Activated gamma-delta T cell (primary cell): ENCODE data around the gene ADAMTS7.
"Not testable (repeated sequence)": the region's sequence is repeated elsewhere in the genome, so short reads cannot be mapped to it uniquely, and the experiment has no call there.

ENCODE experiments used
- DNase-seq: peaks from one replicate; lab custom pipeline; 2025; lab: John Stamatoyannopoulos, UW

Gene ADAMTS7

GRCh38 chr15:78766041-78766440, 45.2 kb downstream of the ADAMTS7 start:
- DNase-seq: no peak

GRCh38 chr15:78765154-78765860, 46.0 kb downstream of the ADAMTS7 start:
- not testable (repeated sequence) for DNase-seq

GRCh38 chr15:78764340-78765153, 46.7 kb downstream of the ADAMTS7 start:
- not testable (repeated sequence) for DNase-seq

GRCh38 chr15:78763796-78764241, 47.4 kb downstream of the ADAMTS7 start:
- DNase-seq: no peak

GRCh38 chr15:78762985-78763795, 48.1 kb downstream of the ADAMTS7 start:
- DNase-seq: no peak

GRCh38 chr15:78762386-78762961, 48.8 kb downstream of the ADAMTS7 start:
- not testable (repeated sequence) for DNase-seq

- DNase-seq: no peak
Measured at GRCh38 chr15:78761891-78762385, 49.3 kb downstream of the ADAMTS7 start.

GRCh38 chr15:78761475-78761874, 49.8 kb downstream of the ADAMTS7 start:
- DNase-seq: peak; percentile 32

GRCh38 chr15:78761020-78761419, 50.2 kb downstream of the ADAMTS7 start:
- DNase-seq: no peak

- DNase-seq: not testable (repeated sequence)
Measured at GRCh38 chr15:78760091-78760882, 51.0 kb downstream of the ADAMTS7 start.

GRCh38 chr15:78759361-78759998, 51.8 kb downstream of the ADAMTS7 start:
- DNase-seq: not testable (repeated sequence)

- DNase-seq: not testable (repeated sequence)
Measured at GRCh38 chr15:78758486-78759200, 52.6 kb downstream of the ADAMTS7 start.

- not testable (repeated sequence) for DNase-seq
Measured at GRCh38 chr15:78758084-78758483, 53.2 kb downstream of the ADAMTS7 start.

GRCh38 chr15:78757636-78757905, 53.7 kb downstream of the ADAMTS7 start:
- DNase-seq: no peak

- DNase-seq: not testable (repeated sequence)
Measured at GRCh38 chr15:78756781-78757635, 54.3 kb downstream of the ADAMTS7 start.

GRCh38 chr15:78755900-78756591, 55.2 kb downstream of the ADAMTS7 start:
- DNase-seq: not testable (repeated sequence)

- DNase-seq: not testable (repeated sequence)
Measured at GRCh38 chr15:78754637-78755280, 56.5 kb downstream of the ADAMTS7 start.
